ENCODE results near the gene CATSPER1. TPM values are rescaled to one million over a fixed set of nuclear protein-coding genes. Genes with fewer than 3 reads are reported as not detected.
"Not testable (repeated sequence)": the region's sequence is repeated elsewhere in the genome, so short reads cannot be mapped to it uniquely, and the experiment has no call there.

Gene CATSPER1
- total and polyA plus RNA-seq, 8 donors, result 0.24 to 2.6 (median 1.2) TPM; not detected in 5

- ATAC-seq (no peak), DNase-seq (no peak)
- Histone ChIP-seq H3K36me3 (no peaks in the 10 kb centered on the region), H3K4me3 (no peak overlapping the region), H3K27ac (no peak overlapping the region), H3K27me3 (peaks cover 0 to 12% of the 10 kb centered on the region in 2 donors), H3K4me1 (no peaks in the 10 kb centered on the region), H3K9me3 (no peaks in the 10 kb centered on the region)
- no peak for TF ChIP-seq CTCF (IDR thresholded peaks at IDR 0.05)
- intact Hi-C loops (cut with DNase I), result no loop called here
Measured at GRCh38 chr11:66036334-66036710, 10.0 kb upstream of the CATSPER1 start.

- intact Hi-C loops (cut with DNase I), result no loop called here
- Histone ChIP-seq H3K36me3 (no peaks in the 10 kb centered on the region), H3K27ac (no peak overlapping the region), H3K4me1 (no peaks in the 10 kb centered on the region), H3K9me3 (no peaks in the 10 kb centered on the region), H3K4me3 (no peak overlapping the region), H3K27me3 (peaks cover 0 to 12% of the 10 kb centered on the region in 2 donors)
- TF ChIP-seq CTCF (IDR thresholded peaks at IDR 0.05), result no peak
- ATAC-seq (no peak), DNase-seq (no peak)
Measured at GRCh38 chr11:66035653-66036333, 9.5 kb upstream of the CATSPER1 start.

- H3K4me3 ChIP-seq, result no peak overlapping the region
- ATAC-seq, result no peak
Measured at GRCh38 chr11:66032957-66033735, 6.9 kb upstream of the CATSPER1 start.

GRCh38 chr11:66023186-66023440 is 3.2 kb downstream of the CATSPER1 start:
- Histone ChIP-seq H3K4me1 (peaks cover 6 to 28% of the 10 kb centered on the region in 2 donors), H3K27me3 (peaks cover 0 to 16% of the 10 kb centered on the region in 2 donors)
- DNase-seq; H3K36me3 ChIP-seq; H3K9me3 ChIP-seq; H3K4me3 ChIP-seq; intact Hi-C loops (cut with DNase I); ATAC-seq; H3K27ac ChIP-seq: not testable (repeated sequence)

More at GRCh38 chr11:66032957-66033735, 6.9 kb upstream of the CATSPER1 start:
- Histone ChIP-seq H3K27ac (no peak overlapping the region), H3K9me3 (no peaks in the 10 kb centered on the region), H3K4me1 (no peaks in the 10 kb centered on the region), H3K27me3 (peaks cover 0 to 12% of the 10 kb centered on the region in 2 donors), H3K36me3 (no peaks in the 10 kb centered on the region)
- TF ChIP-seq CTCF (IDR thresholded peaks at IDR 0.05), result no peak
- intact Hi-C loops (cut with DNase I), result no loop called here
- no peak for DNase-seq

- Histone ChIP-seq H3K4me3 (no peak overlapping the region), H3K36me3 (no peaks in the 10 kb centered on the region), H3K27me3 (peaks cover 0 to 16% of the 10 kb centered on the region in 2 donors), H3K4me1 (peaks cover 6 to 28% of the 10 kb centered on the region in 2 donors), H3K27ac (no peak overlapping the region), H3K9me3 (no peaks in the 10 kb centered on the region)
- peak; percentile 95 to 98 for TF ChIP-seq CTCF (IDR thresholded peaks at IDR 0.05)
- DNase-seq (peak; percentile 32 to 96 (median 62)), ATAC-seq (peak; percentile 96)
- intact Hi-C loops (cut with DNase I), result no loop called here
Measured at GRCh38 chr11:66022401-66023185, 3.7 kb downstream of the CATSPER1 start.
